D721Med (cell line): ENCODE measurements around the gene CCDC34.

ENCODE experiments used
- DNase-seq: peaks from one replicate; pipeline ENCODE4 v3.0.0; 2011; ENCODE audit warnings: low spot score; ENCODE audit not compliant: insufficient read length
- FAIRE-seq: peaks from 2 replicates; lab custom pipeline; 2011; peaks lifted over from hg19 to GRCh38; lab: Jason Lieb, UNC
- CTCF ChIP-seq: IDR thresholded peaks from 2 replicates; pipeline ENCODE4 v1.5.1; 2012; ENCODE audit warnings: mild to moderate bottlenecking, control low read depth; ENCODE audit not compliant: insufficient read depth; ENCODE audit errors: missing control alignments

CCDC34 gene

GRCh38 chr11:27296497-27296896, 66.5 kb downstream of the CCDC34 start:
- FAIRE-seq, result no peak
- peak; percentile 71 for TF ChIP-seq CTCF
- no peak for DNase-seq

- no peak for FAIRE-seq
- no peak for TF ChIP-seq CTCF
- DNase-seq, result no peak
Observed at GRCh38 chr11:27295928-27296327, 67.1 kb downstream of the CCDC34 start.

- no peak for TF ChIP-seq CTCF
- DNase-seq, result no peak
- no peak for FAIRE-seq
Observed at GRCh38 chr11:27294654-27295053, 68.4 kb downstream of the CCDC34 start.

- FAIRE-seq (no peak), DNase-seq (no peak)
- TF ChIP-seq CTCF, result no peak
Observed at GRCh38 chr11:27293515-27294417, 69.2 kb downstream of the CCDC34 start.

- DNase-seq (no peak), FAIRE-seq (no peak)
- no peak for TF ChIP-seq CTCF
Observed at GRCh38 chr11:27292637-27293010, 70.4 kb downstream of the CCDC34 start.

GRCh38 chr11:27291954-27292636, 70.9 kb downstream of the CCDC34 start:
- FAIRE-seq, result no peak
- TF ChIP-seq CTCF, result no peak
- no peak for DNase-seq

GRCh38 chr11:27291302-27291889, 71.6 kb downstream of the CCDC34 start:
- FAIRE-seq, result no peak
- no peak for DNase-seq

More at GRCh38 chr11:27291302-27291889, 71.6 kb downstream of the CCDC34 start:
- no peak for TF ChIP-seq CTCF
